SK-N-SH (cell line): ENCODE measurements around the gene MEF2C. TPM values are rescaled to one million over a fixed set of nuclear protein-coding genes. Genes with fewer than 3 reads are reported as not detected.

ENCODE experiments used
- CTCF ChIA-PET: fragments of 300-600, 350-600 bp; formaldehyde crosslinking; extraction: SDS; loops from one replicate; lab custom pipeline; 2021; lab: Yijun Ruan, JAX
- POLR2A ChIA-PET: fragments of 350-600 bp; sonication (Branson Sonifier 250); formaldehyde crosslinking; extraction: SDS; loops from one replicate; lab custom pipeline; 2020; ENCODE audit warnings: antibody characterized with exemption, inconsistent platforms; lab: Yijun Ruan, JAX
- DNase-seq: peaks from one replicate; pipeline ENCODE4 v3.0.0; 2012
- H2AFZ ChIP-seq: fragments of 200-600 bp; sonication (generic); 2 replicates; pipeline ENCODE4 v1.8.1; 2016; ENCODE audit warnings: antibody characterized with exemption, mild to moderate bottlenecking, low read depth
- H3F3A ChIP-seq: fragments of 200-600 bp; sonication (generic); replicated peaks from 2 replicates; pipeline ENCODE3; 2016; ENCODE audit warnings: antibody characterized with exemption, mild to moderate bottlenecking; ENCODE audit not compliant: insufficient read depth
- H3K27ac ChIP-seq, 2 experiments: fragments of 200-500 bp in 1 of 2; fragments of 200-600 bp in 1 of 2; sonication (Bioruptor generic) in 1 of 2; sonication (generic), shearing (Covaris generic) in 1 of 2; 2 replicates each; pipeline versions ENCODE4 v1.5.1 to v1.6.1; 2014 to 2016; ENCODE audit warnings: low read depth in 2 of 2, inconsistent platforms in 1 of 2, low read length in 1 of 2, mild to moderate bottlenecking in 1 of 2, mixed read lengths in 1 of 2
- H3K27me3 ChIP-seq: fragments of 200-600 bp; sonication (generic), shearing (Covaris generic); 2 replicates; pipeline ENCODE4 v1.6.1; 2016; ENCODE audit warnings: mixed run types; ENCODE audit not compliant: insufficient read depth
- H3K36me3 ChIP-seq, 2 experiments: fragments of 200-500 bp in 1 of 2; fragments of 200-600 bp in 1 of 2; sonication (Bioruptor generic) in 1 of 2; sonication (generic) in 1 of 2; replicated peaks in 1 of 2; 2 replicates each; pipeline versions ENCODE3 to v1.5.1; 2014 to 2016; ENCODE audit warnings: low read length in 1 of 2, mild to moderate bottlenecking in 1 of 2; ENCODE audit not compliant: insufficient read depth in 2 of 2, control insufficient read depth in 1 of 2
- H3K4me1 ChIP-seq, 2 experiments: fragments of 200-500 bp in 1 of 2; fragments of 200-600 bp in 1 of 2; sonication (Bioruptor generic) in 1 of 2; sonication (generic), shearing (Covaris generic) in 1 of 2; 2 replicates each; pipeline versions ENCODE4 v1.5.1 to v1.6.1; 2014 to 2016; ENCODE audit warnings: low read depth in 1 of 2, low read length in 1 of 2, mixed run types in 1 of 2; ENCODE audit not compliant: insufficient read depth in 2 of 2, control insufficient read depth in 1 of 2
- H3K4me2 ChIP-seq: fragments of 200-600 bp; sonication (generic), shearing (Covaris generic); 2 replicates; pipeline ENCODE4 v1.6.1; 2017; ENCODE audit warnings: mixed run types
- H3K4me3 ChIP-seq, 2 experiments: fragments of 200-500 bp in 1 of 2; fragments of 200-600 bp in 1 of 2; sonication (Bioruptor generic) in 1 of 2; sonication (generic), shearing (Covaris generic) in 1 of 2; 2 replicates each; pipeline versions ENCODE4 v1.5.1 to v1.8.1; 2014 to 2016; ENCODE audit warnings: low read depth in 2 of 2, inconsistent platforms in 1 of 2, low read length in 1 of 2, mild to moderate bottlenecking in 1 of 2, mixed read lengths in 1 of 2, moderate library complexity in 1 of 2
- H3K79me2 ChIP-seq: fragments of 200-600 bp; sonication (generic); 2 replicates; pipeline ENCODE4 v1.8.1; 2017; ENCODE audit warnings: mild to moderate bottlenecking; ENCODE audit not compliant: insufficient read depth
- H3K9ac ChIP-seq: fragments of 200-600 bp; sonication (generic); 2 replicates; pipeline ENCODE4 v1.6.1; 2017; ENCODE audit warnings: mixed run types
- H3K9me2 ChIP-seq: fragments of 200-600 bp; sonication (generic); 2 replicates; pipeline ENCODE4 v1.6.1; 2017; ENCODE audit warnings: mixed run types
- H3K9me3 ChIP-seq: fragments of 200-600 bp; sonication (generic); 2 replicates; pipeline ENCODE4 v1.6.1; 2017; ENCODE audit warnings: mixed run types, mild to moderate bottlenecking, moderate library complexity
- H4K20me1 ChIP-seq: fragments of 200-600 bp; sonication (generic); 2 replicates; pipeline ENCODE4 v1.6.1; 2017; ENCODE audit warnings: mild to moderate bottlenecking, mixed run types; ENCODE audit not compliant: insufficient read depth
- CHD2 ChIP-seq: fragments of 150-350 bp; IDR thresholded peaks from 2 replicates; pipeline ENCODE4 v1.6.1; 2018; ENCODE audit warnings: low read length; ENCODE audit not compliant: partially characterized antibody
- ELF1 ChIP-seq: IDR thresholded peaks from 2 replicates; pipeline ENCODE4 v1.4.0; 2012
- EP300 ChIP-seq, 2 experiments: IDR thresholded peaks; 2 replicates each; pipeline versions ENCODE4 v1.4.0 to v1.6.1; 2012; ENCODE audit warnings: borderline replicate concordance in 1 of 2, low read depth in 1 of 2, low read length in 1 of 2
- EZH2phosphoT487 ChIP-seq: fragments of 200-600 bp; sonication (generic); IDR thresholded peaks from 2 replicates; pipeline ENCODE4 v1.6.1; 2017; ENCODE audit warnings: low read depth, mixed run types, mild to moderate bottlenecking, antibody characterized with exemption, moderate library complexity, borderline replicate concordance
- FOSL2 ChIP-seq: IDR thresholded peaks from 2 replicates; pipeline ENCODE4 v1.4.0; 2012; ENCODE audit warnings: low read depth, mild to moderate bottlenecking, moderate library complexity, borderline replicate concordance
- FOXJ3 ChIP-seq: sonication (generic); formaldehyde crosslinking; IDR thresholded peaks from 2 replicates; pipeline ENCODE4 v1.5.1; 2020; ENCODE audit warnings: mild to moderate bottlenecking, missing genetic modification reagents
- FOXM1 ChIP-seq: IDR thresholded peaks from 2 replicates; pipeline ENCODE4 v1.4.0; 2012; ENCODE audit warnings: low read depth, mild to moderate bottlenecking
- GABPA ChIP-seq: IDR thresholded peaks from 2 replicates; pipeline ENCODE4 v1.4.0; 2012; ENCODE audit warnings: low read depth, mild to moderate bottlenecking
- GATA2 ChIP-seq: sonication (generic); formaldehyde crosslinking; IDR thresholded peaks from 2 replicates; pipeline ENCODE4 v1.5.0; 2020; ENCODE audit warnings: mild to moderate bottlenecking, missing genetic modification reagents
- MEF2A ChIP-seq: IDR thresholded peaks from 2 replicates; pipeline ENCODE4 v1.4.0; 2012; ENCODE audit warnings: low read depth, borderline replicate concordance
- MXI1 ChIP-seq: IDR thresholded peaks from 2 replicates; pipeline ENCODE4 v1.6.1; 2012; ENCODE audit warnings: mild to moderate bottlenecking, low read depth, low read length, improper control_type of control experiment
- NFIC ChIP-seq: IDR thresholded peaks from 2 replicates; pipeline ENCODE4 v1.4.0; 2012; ENCODE audit warnings: borderline replicate concordance
- RAD21 ChIP-seq: IDR thresholded peaks from 2 replicates; pipeline ENCODE4 v1.6.1; 2012; ENCODE audit warnings: mild to moderate bottlenecking, low read length
- RFX5 ChIP-seq: IDR thresholded peaks from 2 replicates; pipeline ENCODE4 v1.6.1; 2012; ENCODE audit warnings: mild to moderate bottlenecking, improper control_type of control experiment, low read length
- RXRA ChIP-seq: IDR thresholded peaks from 2 replicates; pipeline ENCODE4 v1.4.0; 2012; ENCODE audit warnings: low read depth, mild to moderate bottlenecking, borderline replicate concordance
- SMC3 ChIP-seq: IDR thresholded peaks from 2 replicates; pipeline ENCODE4 v1.6.1; 2012; ENCODE audit warnings: low read depth, low read length, improper control_type of control experiment
- TAF1 ChIP-seq: IDR thresholded peaks from 2 replicates; pipeline ENCODE4 v1.6.1; 2012; ENCODE audit warnings: low read depth, mild to moderate bottlenecking, low read length, moderate library complexity, borderline replicate concordance
- YY1 ChIP-seq: IDR thresholded peaks from 2 replicates; pipeline ENCODE4 v1.4.0; 2012; ENCODE audit warnings: low read depth, mild to moderate bottlenecking
- WGBS: methylation state at CpG from one replicate; pipeline ENCODE4 v1.1.6; 2017; ENCODE audit warnings: low lambda C conversion rate; 5-methylcytosine and 5-hydroxymethylcytosine counted together
- polyA plus RNA-seq, 3 experiments: library from polyadenylated mRNA; depleted of rRNA; stranded (reverse); fragments of >200 nt; gene quantifications; 2 replicates each; pipeline ENCODE4 v1.2.3, GENCODE V29; 2012
- TF ChIP-seq, protein P1 (sequence below): fragments of 150-350 bp; IDR thresholded peaks from 2 replicates; pipeline ENCODE4 v1.6.1; 2017; ENCODE audit warnings: antibody characterized with exemption, low read length, low read depth, borderline replicate concordance
- TF ChIP-seq, protein P2 (sequence below): IDR thresholded peaks from 2 replicates; pipeline ENCODE4 v1.4.0; 2012; ENCODE audit warnings: low read depth
- TF ChIP-seq, protein P3 (sequence below): fragments of 200-600 bp; sonication (generic); IDR thresholded peaks from 2 replicates; pipeline ENCODE4 v1.6.1; 2017; ENCODE audit warnings: antibody characterized with exemption, mild to moderate bottlenecking, moderate library complexity
- TF ChIP-seq, protein P4 (sequence below): IDR thresholded peaks from 2 replicates; pipeline ENCODE4 v1.4.0; 2012; ENCODE audit warnings: low read depth, borderline replicate concordance

The MEF2C gene
- polyA plus RNA-seq, 1 of the 3 experiments (the other 2 are of a cell fraction) = 1.2 TPM

DNA sequence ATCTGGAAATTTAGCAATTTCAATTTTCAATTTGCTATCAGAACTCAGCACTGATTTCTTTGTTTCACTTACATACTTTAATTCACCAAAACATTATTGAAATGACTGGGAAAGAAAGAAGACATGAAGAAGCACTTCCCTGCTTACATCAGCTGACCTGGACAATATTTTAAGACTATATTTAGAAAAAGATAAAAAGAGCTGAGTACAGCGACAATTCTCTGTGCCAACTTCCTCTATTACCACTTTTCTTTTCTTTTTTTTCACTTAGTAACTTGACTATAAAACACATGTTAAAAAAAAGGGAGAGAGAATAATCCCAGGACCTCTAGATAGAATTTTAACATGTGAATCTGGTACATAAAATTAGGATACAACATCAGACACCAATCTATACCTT, 35.6 kb downstream of the MEF2C start (continued):
- TF ChIP-seq, protein P1, sequence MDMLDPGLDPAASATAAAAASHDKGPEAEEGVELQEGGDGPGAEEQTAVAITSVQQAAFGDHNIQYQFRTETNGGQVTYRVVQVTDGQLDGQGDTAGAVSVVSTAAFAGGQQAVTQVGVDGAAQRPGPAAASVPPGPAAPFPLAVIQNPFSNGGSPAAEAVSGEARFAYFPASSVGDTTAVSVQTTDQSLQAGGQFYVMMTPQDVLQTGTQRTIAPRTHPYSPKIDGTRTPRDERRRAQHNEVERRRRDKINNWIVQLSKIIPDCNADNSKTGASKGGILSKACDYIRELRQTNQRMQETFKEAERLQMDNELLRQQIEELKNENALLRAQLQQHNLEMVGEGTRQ = no peak

DNA sequence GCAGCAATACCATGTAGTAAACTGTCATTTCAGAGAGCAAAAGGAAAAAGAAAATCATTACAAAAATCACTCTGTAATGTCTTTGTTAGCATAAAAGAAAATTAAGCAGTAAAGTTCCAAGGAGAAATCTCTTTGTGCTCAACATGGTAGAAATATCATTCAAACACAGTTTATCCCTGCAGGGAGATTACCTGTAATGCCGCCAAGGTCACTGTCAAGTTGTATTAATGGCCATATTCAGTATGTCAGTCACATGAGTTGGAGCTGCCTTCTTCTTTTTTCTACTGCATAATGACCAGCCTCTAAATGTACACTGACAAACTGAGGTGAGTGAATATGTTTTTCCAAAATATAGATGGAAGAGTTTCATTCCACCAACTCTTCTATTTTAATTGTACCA, 36.5 kb downstream of the MEF2C start:
- DNase-seq = no peak
- POLR2A ChIA-PET = no interaction called here
- Histone ChIP-seq H3K4me2 (no peak overlapping the region), H3K27me3 (no peaks in the 10 kb centered on the region), H3K36me3 (no peaks in the 10 kb centered on the region), H3K9me2 (no peaks in the 10 kb centered on the region), H3K4me1 (no peaks in the 10 kb centered on the region), H3K9ac (no peak overlapping the region), H2AFZ (no peak overlapping the region), H3K79me2 (no peaks in the 10 kb centered on the region), H4K20me1 (no peaks in the 10 kb centered on the region), H3K27ac (no peak overlapping the region), H3K4me3 (no peak overlapping the region), H3F3A (no peaks in the 10 kb centered on the region), H3K9me3 (no peaks in the 10 kb centered on the region)
- TF ChIP-seq, protein P2, sequence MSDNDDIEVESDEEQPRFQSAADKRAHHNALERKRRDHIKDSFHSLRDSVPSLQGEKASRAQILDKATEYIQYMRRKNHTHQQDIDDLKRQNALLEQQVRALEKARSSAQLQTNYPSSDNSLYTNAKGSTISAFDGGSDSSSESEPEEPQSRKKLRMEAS = no peak
- CTCF ChIA-PET = no interaction called here
- WGBS = 69% methylated on average over 1 of the region's 1 CpG

DNA sequence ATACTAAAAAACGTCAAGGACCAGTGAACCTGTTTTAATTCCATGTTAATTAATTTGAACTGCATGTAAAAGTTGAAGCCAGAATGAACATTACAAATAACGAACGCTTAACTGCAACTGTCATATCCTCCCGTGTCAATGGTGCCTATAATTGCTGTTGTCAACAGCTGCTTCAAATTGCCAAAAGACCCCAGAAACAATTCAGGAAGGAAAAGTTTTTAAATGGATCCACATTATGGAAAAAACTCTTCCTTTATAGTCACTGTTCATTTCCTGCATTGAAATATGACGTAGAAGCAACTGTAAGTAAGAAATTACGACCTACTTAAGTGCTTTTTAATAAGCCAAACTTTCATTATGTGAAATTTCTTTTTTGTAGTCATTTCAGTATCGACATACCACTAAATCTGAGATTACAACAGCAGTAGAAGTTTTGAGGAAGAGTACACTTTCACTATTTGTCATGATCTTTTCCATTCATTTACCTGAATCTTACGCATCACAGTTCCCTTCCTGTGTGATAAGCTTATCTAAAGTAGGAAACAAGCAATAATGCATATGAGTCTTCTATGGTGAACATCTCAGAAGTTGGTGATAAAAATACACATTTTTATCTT, 37.8 kb downstream of the MEF2C start:
- TF ChIP-seq RXRA = no peak
- TF ChIP-seq CHD2 = no peak
- no peak for TF ChIP-seq GABPA
- no peak for TF ChIP-seq RAD21
- TF ChIP-seq, protein P3, sequence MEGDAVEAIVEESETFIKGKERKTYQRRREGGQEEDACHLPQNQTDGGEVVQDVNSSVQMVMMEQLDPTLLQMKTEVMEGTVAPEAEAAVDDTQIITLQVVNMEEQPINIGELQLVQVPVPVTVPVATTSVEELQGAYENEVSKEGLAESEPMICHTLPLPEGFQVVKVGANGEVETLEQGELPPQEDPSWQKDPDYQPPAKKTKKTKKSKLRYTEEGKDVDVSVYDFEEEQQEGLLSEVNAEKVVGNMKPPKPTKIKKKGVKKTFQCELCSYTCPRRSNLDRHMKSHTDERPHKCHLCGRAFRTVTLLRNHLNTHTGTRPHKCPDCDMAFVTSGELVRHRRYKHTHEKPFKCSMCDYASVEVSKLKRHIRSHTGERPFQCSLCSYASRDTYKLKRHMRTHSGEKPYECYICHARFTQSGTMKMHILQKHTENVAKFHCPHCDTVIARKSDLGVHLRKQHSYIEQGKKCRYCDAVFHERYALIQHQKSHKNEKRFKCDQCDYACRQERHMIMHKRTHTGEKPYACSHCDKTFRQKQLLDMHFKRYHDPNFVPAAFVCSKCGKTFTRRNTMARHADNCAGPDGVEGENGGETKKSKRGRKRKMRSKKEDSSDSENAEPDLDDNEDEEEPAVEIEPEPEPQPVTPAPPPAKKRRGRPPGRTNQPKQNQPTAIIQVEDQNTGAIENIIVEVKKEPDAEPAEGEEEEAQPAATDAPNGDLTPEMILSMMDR = no peak
- TF ChIP-seq FOSL2 = no peak
- TF ChIP-seq, protein P4, sequence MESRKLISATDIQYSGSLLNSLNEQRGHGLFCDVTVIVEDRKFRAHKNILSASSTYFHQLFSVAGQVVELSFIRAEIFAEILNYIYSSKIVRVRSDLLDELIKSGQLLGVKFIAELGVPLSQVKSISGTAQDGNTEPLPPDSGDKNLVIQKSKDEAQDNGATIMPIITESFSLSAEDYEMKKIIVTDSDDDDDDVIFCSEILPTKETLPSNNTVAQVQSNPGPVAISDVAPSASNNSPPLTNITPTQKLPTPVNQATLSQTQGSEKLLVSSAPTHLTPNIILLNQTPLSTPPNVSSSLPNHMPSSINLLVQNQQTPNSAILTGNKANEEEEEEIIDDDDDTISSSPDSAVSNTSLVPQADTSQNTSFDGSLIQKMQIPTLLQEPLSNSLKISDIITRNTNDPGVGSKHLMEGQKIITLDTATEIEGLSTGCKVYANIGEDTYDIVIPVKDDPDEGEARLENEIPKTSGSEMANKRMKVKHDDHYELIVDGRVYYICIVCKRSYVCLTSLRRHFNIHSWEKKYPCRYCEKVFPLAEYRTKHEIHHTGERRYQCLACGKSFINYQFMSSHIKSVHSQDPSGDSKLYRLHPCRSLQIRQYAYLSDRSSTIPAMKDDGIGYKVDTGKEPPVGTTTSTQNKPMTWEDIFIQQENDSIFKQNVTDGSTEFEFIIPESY = no peak
- TF ChIP-seq ELF1 = no peak
- TF ChIP-seq FOXM1 = no peak
- TF ChIP-seq TAF1 = no peak
- TF ChIP-seq SMC3 = no peak
- no peak for TF ChIP-seq MEF2A
- no peak for TF ChIP-seq RFX5
- no peak for TF ChIP-seq GATA2 (CRISPR knock-in tag)
- TF ChIP-seq NFIC = no peak
- no peak for TF ChIP-seq MXI1
- TF ChIP-seq EP300 (IDR thresholded peaks at IDR 0.05; ENCODE audit: borderline replicate concordance in 1 of 2, low read depth in 1 of 2, low read length in 1 of 2) = no peak
- TF ChIP-seq YY1 = no peak
- no peak for TF ChIP-seq EZH2phosphoT487
- TF ChIP-seq FOXJ3 (CRISPR knock-in tag) = no peak
- TF ChIP-seq, all 33 proteins: peak for 0
- Histone ChIP-seq H4K20me1 (no peaks in the 10 kb centered on the region), H3K9me2 (no peaks in the 10 kb centered on the region), H3K4me2 (no peak overlapping the region), H3K4me1 (no peaks in the 10 kb centered on the region), H3K4me3 (no peak overlapping the region), H3K27ac (no peak overlapping the region), H2AFZ (no peak overlapping the region), H3K79me2 (no peaks in the 10 kb centered on the region), H3K9ac (no peak overlapping the region), H3F3A (no peaks in the 10 kb centered on the region), H3K9me3 (no peaks in the 10 kb centered on the region), H3K36me3 (no peaks in the 10 kb centered on the region), H3K27me3 (no peaks in the 10 kb centered on the region)
- POLR2A ChIA-PET = no interaction called here
- 75% methylated on average over 8 of the region's 8 CpGs for whole genome bisulfite sequencing
- DNase-seq = no peak
- CTCF ChIA-PET = interaction anchor here (0.8 kb wide), 1 partner anchor 70 kb away, joined by 3 read pairs; no protein-coding TSS in a partner anchor
